Kidney (tissue), 14 donors: ENCODE data around the gene SMTN. TPM values are rescaled to one million over a fixed set of nuclear protein-coding genes. Genes with fewer than 3 reads are reported as not detected.

Experiments used
- DNase-seq, 5 donors: peaks; one replicate each; pipeline ENCODE4 v3.0.0-alpha.2; 2013 to 2020
- FAIRE-seq: peaks from 2 replicates; lab custom pipeline; 2012; peaks lifted over from hg19 to GRCh38; lab: Jason Lieb, UNC
- H3K27ac ChIP-seq, 2 donors: one replicate each; pipeline ENCODE4 v1.7.0; 2013; ENCODE audit warnings: low read depth in 2 of 2, low read length in 2 of 2, inconsistent platforms in 1 of 2
- H3K27me3 ChIP-seq: one replicate; pipeline ENCODE4 v1.7.1; 2013; ENCODE audit warnings: low read length, inconsistent platforms; ENCODE audit not compliant: control insufficient read depth, insufficient read depth
- H3K36me3 ChIP-seq, 3 donors: one replicate each; pipeline versions ENCODE4 v1.7.0 to v1.7.1; 2013; ENCODE audit warnings: low read length in 3 of 3, control low read depth in 1 of 3, inconsistent platforms in 1 of 3; ENCODE audit not compliant: insufficient read depth in 3 of 3, control insufficient read depth in 2 of 3
- H3K4me1 ChIP-seq, 3 donors: one replicate each; pipeline versions ENCODE4 v1.7.0 to v1.7.1; 2013; ENCODE audit warnings: low read length in 3 of 3, inconsistent platforms in 1 of 3, low read depth in 1 of 3; ENCODE audit not compliant: control insufficient read depth in 2 of 3, insufficient read depth in 2 of 3
- H3K4me3 ChIP-seq, 3 donors: one replicate each; pipeline versions ENCODE4 v1.7.0 to v1.8.1; 2013; ENCODE audit warnings: low read length in 3 of 3, control low read depth in 1 of 3, inconsistent platforms in 1 of 3
- H3K9ac ChIP-seq, 3 donors: one replicate each; pipeline versions ENCODE4 v1.7.0 to v1.7.1; 2013; ENCODE audit warnings: low read length in 3 of 3, control low read depth in 1 of 3, inconsistent platforms in 1 of 3
- H3K9me3 ChIP-seq, 3 donors: one replicate each; pipeline versions ENCODE4 v1.7.0 to v1.7.1; 2013; ENCODE audit warnings: low read length in 3 of 3, control low read depth in 1 of 3, inconsistent platforms in 1 of 3; ENCODE audit not compliant: control insufficient read depth in 2 of 3, insufficient read depth in 1 of 3
- intact Hi-C: fragments of 100-400 bp; cut with DNase I; formaldehyde crosslinking; loops from one replicate; pipeline ENCODE4 v1.11.1; 2022
- polyA plus RNA-seq: library from polyadenylated mRNA; stranded (reverse); fragments of 350-450 nt; fragmentation: Illumina TruSeq; extraction: RNeasy Lipid Tissue Mini Kit (QIAGEN cat#74804); gene quantifications from one replicate; pipeline ENCODE4 v1.2.3, GENCODE V29; 2014; ENCODE audit warnings: low read depth, low replicate concordance; ENCODE audit not compliant: insufficient read depth
- total RNA-seq: library from RNA; stranded (reverse); fragmentation: NEBNext Ultra II Directional; extraction: Animal tissue kit (Norgen Biotek cat#: 25700); gene quantifications from one replicate; pipeline ENCODE4 v1.2.1, GENCODE V29; 2021
- TF ChIP-seq, protein P1 (sequence below): IDR thresholded peaks from 3 replicates; pipeline ENCODE4 v1.5.1; 2012; ENCODE audit warnings: mild to moderate bottlenecking, moderate library complexity, borderline replicate concordance; ENCODE audit not compliant: insufficient read depth; ENCODE audit errors: extremely low read depth
- donor health status: control.
- donor health status: control.
- donor health status: control.
- donor health status: control.
- donor health status: control.
- donor health status: DM: yes; HTN: yes; CAD: no.
- donor health status: Normal renal cell carcinoma (clear cell type).

The SMTN gene
- total and polyA plus RNA-seq, 2 donors from 2014 or later: 64.4 to 67.7 TPM

GRCh38 chr22:31126869-31127175 lies 45.7 kb downstream of the SMTN start:
- no peaks in the 10 kb centered on the region for H3K9me3 ChIP-seq
- no peak for FAIRE-seq
- H3K27ac ChIP-seq: peak overlapping the region in 1 of 2 donors; percentile 43
- no peak overlapping the region for H3K4me3 ChIP-seq
- DNase-seq: no peak
- peaks cover 0 to 2% (median 0%) of the 10 kb centered on the region in 3 donors for H3K36me3 ChIP-seq
- TF ChIP-seq, protein P1, sequence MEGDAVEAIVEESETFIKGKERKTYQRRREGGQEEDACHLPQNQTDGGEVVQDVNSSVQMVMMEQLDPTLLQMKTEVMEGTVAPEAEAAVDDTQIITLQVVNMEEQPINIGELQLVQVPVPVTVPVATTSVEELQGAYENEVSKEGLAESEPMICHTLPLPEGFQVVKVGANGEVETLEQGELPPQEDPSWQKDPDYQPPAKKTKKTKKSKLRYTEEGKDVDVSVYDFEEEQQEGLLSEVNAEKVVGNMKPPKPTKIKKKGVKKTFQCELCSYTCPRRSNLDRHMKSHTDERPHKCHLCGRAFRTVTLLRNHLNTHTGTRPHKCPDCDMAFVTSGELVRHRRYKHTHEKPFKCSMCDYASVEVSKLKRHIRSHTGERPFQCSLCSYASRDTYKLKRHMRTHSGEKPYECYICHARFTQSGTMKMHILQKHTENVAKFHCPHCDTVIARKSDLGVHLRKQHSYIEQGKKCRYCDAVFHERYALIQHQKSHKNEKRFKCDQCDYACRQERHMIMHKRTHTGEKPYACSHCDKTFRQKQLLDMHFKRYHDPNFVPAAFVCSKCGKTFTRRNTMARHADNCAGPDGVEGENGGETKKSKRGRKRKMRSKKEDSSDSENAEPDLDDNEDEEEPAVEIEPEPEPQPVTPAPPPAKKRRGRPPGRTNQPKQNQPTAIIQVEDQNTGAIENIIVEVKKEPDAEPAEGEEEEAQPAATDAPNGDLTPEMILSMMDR: no peak
- peaks cover 0 to 15% (median 0%) of the 10 kb centered on the region in 3 donors for H3K4me1 ChIP-seq
- intact Hi-C loops: no loop called here
- no peak overlapping the region for H3K9ac ChIP-seq
- H3K27me3 ChIP-seq: no peaks in the 10 kb centered on the region

DNA sequence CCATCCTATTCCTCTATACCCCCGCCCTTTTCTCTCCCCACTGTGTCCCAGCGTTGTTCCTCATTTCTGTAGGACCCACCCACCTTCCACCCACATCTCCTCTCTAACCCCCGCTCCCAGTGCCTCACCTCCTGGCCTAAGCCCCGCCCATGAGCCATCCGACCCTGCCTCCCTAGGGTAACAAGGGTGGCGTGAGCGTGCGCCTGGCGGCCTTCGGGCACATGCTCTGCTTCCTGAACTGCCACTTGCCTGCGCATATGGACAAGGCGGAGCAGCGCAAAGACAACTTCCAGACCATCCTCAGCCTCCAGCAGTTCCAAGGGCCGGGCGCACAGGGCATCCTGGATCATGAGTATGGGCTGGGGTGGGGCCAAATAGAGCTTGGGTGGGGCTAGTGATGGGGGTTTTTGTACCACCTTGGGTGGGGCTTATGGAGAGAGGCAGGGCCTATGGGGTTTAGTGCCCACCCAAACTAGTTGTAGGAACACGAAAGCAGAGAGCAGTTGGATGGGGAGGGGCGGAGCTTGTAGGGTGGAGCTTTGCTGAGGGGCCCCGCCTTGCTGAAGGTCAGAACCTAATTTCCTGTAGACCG lies 46.2 kb downstream of the SMTN start:
- intact Hi-C loops: no loop called here
- no peak overlapping the region for H3K4me3 ChIP-seq
- H3K36me3 ChIP-seq: peaks cover 0 to 2% (median 0%) of the 10 kb centered on the region in 3 donors
- FAIRE-seq (no peak), DNase-seq (no peak)
- TF ChIP-seq, protein P1: no peak
- no peaks in the 10 kb centered on the region for H3K9me3 ChIP-seq
- H3K4me1 ChIP-seq: peaks cover 0 to 13% (median 0%) of the 10 kb centered on the region in 3 donors
- no peaks in the 10 kb centered on the region for H3K27me3 ChIP-seq
- H3K27ac ChIP-seq: no peak overlapping the region
- H3K9ac ChIP-seq: no peak overlapping the region

DNA sequence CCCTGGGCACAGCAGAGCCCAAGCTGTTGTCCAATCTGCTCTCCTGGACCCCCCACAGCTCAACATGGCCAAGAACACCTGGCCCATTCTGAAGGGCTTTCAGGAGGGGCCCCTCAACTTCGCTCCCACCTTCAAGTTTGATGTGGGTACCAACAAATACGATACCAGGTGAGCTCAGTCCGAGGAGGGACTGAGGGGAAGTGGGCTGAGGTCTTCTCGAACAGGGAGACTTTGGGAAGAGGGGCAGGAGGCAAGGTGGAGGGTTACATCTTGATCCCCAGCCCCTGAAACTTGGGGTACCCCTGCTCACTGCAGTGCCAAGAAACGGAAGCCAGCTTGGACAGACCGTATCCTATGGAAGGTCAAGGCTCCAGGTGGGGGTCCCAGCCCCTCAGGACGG lies 47.0 kb downstream of the SMTN start:
- Histone ChIP-seq H3K4me3 (no peak overlapping the region), H3K27me3 (no peaks in the 10 kb centered on the region), H3K9ac (peak overlapping the region in 1 of 3 donors; percentile 12), H3K27ac (peak overlapping the region in 1 of 2 donors; percentile 25), H3K9me3 (no peaks in the 10 kb centered on the region), H3K4me1 (peaks cover 0 to 12% (median 0%) of the 10 kb centered on the region in 3 donors), H3K36me3 (peaks cover 0 to 2% (median 0%) of the 10 kb centered on the region in 3 donors)
- FAIRE-seq: no peak
- intact Hi-C loops: no loop called here
- no peak for DNase-seq
- TF ChIP-seq, protein P1: no peak
